Spleen (tissue), 11 donors: ENCODE measurements around the gene SORBS1. TPM values are rescaled to one million over a fixed set of nuclear protein-coding genes. Genes with fewer than 3 reads are reported as not detected.
A peak's percentile ranks its signal among the peaks of the same experiment; 100 is the strongest.

Experiments used
- DNase-seq: peaks from one replicate; pipeline ENCODE4 v3.0.0-alpha.2; 2020
- H3K27ac ChIP-seq, 8 donors: fragments of 200-600 bp; sonication (generic) in 7 of 8; 1 replicate in 4 of 8; 2 replicates in 4 of 8; pipeline versions ENCODE4 v1.5.0 to v1.8.0; 2016 to 2021; ENCODE audit warnings: inconsistent platforms in 4 of 8, mild to moderate bottlenecking in 4 of 8, moderate library complexity in 1 of 8
- H3K27me3 ChIP-seq, 7 donors: fragments of 200-600 bp; sonication (generic) in 6 of 7; replicated peaks in 1 of 7; 1 replicate in 4 of 7; 2 replicates in 3 of 7; pipeline versions ENCODE4 v1.5.0 to v1.8.0; 2016 to 2021; ENCODE audit warnings: inconsistent platforms in 3 of 7, mild to moderate bottlenecking in 1 of 7
- H3K36me3 ChIP-seq, 6 donors: fragments of 200-600 bp; sonication (generic) in 5 of 6; 1 replicate in 4 of 6; 2 replicates in 2 of 6; pipeline versions ENCODE4 v1.5.0 to v1.8.0; 2016 to 2021; ENCODE audit warnings: inconsistent platforms in 2 of 6
- H3K4me1 ChIP-seq, 6 donors: fragments of 200-600 bp; sonication (generic) in 5 of 6; 1 replicate in 3 of 6; 2 replicates in 3 of 6; pipeline versions ENCODE4 v1.5.0 to v1.8.0; 2016 to 2021; ENCODE audit warnings: inconsistent platforms in 3 of 6
- H3K4me3 ChIP-seq, 8 donors: fragments of 200-600 bp; sonication (generic) in 7 of 8; 1 replicate in 4 of 8; 2 replicates in 4 of 8; pipeline versions ENCODE4 v1.5.0 to v1.8.0; 2016 to 2021; ENCODE audit warnings: inconsistent platforms in 4 of 8, mild to moderate bottlenecking in 4 of 8, moderate library complexity in 2 of 8
- H3K9me3 ChIP-seq, 8 donors: fragments of 200-600 bp; sonication (generic) in 7 of 8; 1 replicate in 4 of 8; 2 replicates in 4 of 8; pipeline versions ENCODE4 v1.5.0 to v1.8.0; 2016 to 2021; ENCODE audit warnings: inconsistent platforms in 4 of 8
- CTCF ChIP-seq, 11 experiments: fragments of 200-600 bp in 7 of 11; fragments of 450-650 bp in 4 of 11; sonication (generic) in 4 of 11; IDR thresholded peaks in 8 of 11; conservative IDR thresholded peaks in 3 of 11; 1 replicate in 7 of 11; 2 replicates in 4 of 11; pipeline versions ENCODE4 v1.4.0 to v1.8.0; 2016 to 2021; ENCODE audit warnings: antibody characterized with exemption in 11 of 11, inconsistent platforms in 4 of 11, mild to moderate bottlenecking in 1 of 11
- POLR2A ChIP-seq, 3 donors: fragments of 450-650 bp; IDR thresholded peaks; one replicate each; pipeline ENCODE4 v1.5.1; 2017; ENCODE audit warnings: antibody characterized with exemption in 3 of 3, mild to moderate bottlenecking in 1 of 3
- POLR2AphosphoS5 ChIP-seq, 3 donors: sonication (generic); formaldehyde crosslinking; IDR thresholded peaks; one replicate each; pipeline ENCODE4 v1.5.1; 2017; ENCODE audit warnings: antibody characterized with exemption in 3 of 3
- WGBS, 5 donors: extraction: QIAGEN DNeasy Blood & Tissue Kit in 3 of 5; methylation state at CpG; one replicate each; pipeline versions ENCODE4 v1.1.5 to v1.1.7; 2013 to 2018; 5-methylcytosine and 5-hydroxymethylcytosine counted together
- intact Hi-C: fragments of 100-400 bp; cut with DNase I; formaldehyde crosslinking; loops from one replicate; pipeline ENCODE4 v1.15.0; 2023; ENCODE audit warnings: low total_unique reads
- polyA plus RNA-seq, 3 donors: library from polyadenylated mRNA; stranded (reverse); fragments of 200-250 nt; gene quantifications; one replicate each; pipeline ENCODE4 v1.2.1, GENCODE V29; 2013
- total RNA-seq, 7 donors: library from RNA; depleted of rRNA in 3 of 7; stranded (reverse); fragments of >200 nt in 3 of 7; fragmentation: NEBNext Ultra II Directional in 4 of 7; extraction: Animal tissue kit (Norgen Biotek cat#: 25700) in 4 of 7; gene quantifications; one replicate each; pipeline versions ENCODE4 v1.1.0 to v1.2.1, GENCODE V29; 2016 to 2021
- donor health status: healthy with polysubstance abuse.
- donor health status: DM: no; HTN: no; CAD: no; lungs with moderate emphysema.
- donor health status: DM: no; HTN: no; CAD: no.
- donor health status: Bipolar disorder and iron deficiency.
- donor health status: healthy.
- donor health status: DM: no; HTN: no; CAD: no.
- donor health status: DM: yes; HTN: yes; CAD: no.

SORBS1 gene
- total and polyA plus RNA-seq, 10 donors = 2.8 to 30.8 (median 18.1) TPM

- Histone ChIP-seq H3K9me3 (no peaks in the 10 kb centered on the region), H3K27me3 (no peaks in the 10 kb centered on the region), H3K36me3 (no peaks in the 10 kb centered on the region), H3K4me1 (peaks cover 0 to 12% (median 0%) of the 10 kb centered on the region in 6 donors), H3K27ac (peak overlapping the region in 5 of 8 donors; percentile 22 to 67 (median 52)), H3K4me3 (no peak overlapping the region)
- DNase-seq = no peak
- TF ChIP-seq CTCF (IDR thresholded peaks at IDR 0.05 in 8 of 11, conservative IDR thresholded peaks at IDR 0.05 in 3 of 11) = no peak
- no peak for TF ChIP-seq POLR2A (IDR thresholded peaks at IDR 0.05)
- no peak for TF ChIP-seq POLR2AphosphoS5 (IDR thresholded peaks at IDR 0.05)
- 76 to 88% (median 82%) methylated on average over 3 of the region's 3 CpGs for WGBS, 5 donors
- intact Hi-C loops = no loop called here
These were observed 233.2 kb downstream of the SORBS1 start for GRCh38 chr10:95328013-95328412.

DNA sequence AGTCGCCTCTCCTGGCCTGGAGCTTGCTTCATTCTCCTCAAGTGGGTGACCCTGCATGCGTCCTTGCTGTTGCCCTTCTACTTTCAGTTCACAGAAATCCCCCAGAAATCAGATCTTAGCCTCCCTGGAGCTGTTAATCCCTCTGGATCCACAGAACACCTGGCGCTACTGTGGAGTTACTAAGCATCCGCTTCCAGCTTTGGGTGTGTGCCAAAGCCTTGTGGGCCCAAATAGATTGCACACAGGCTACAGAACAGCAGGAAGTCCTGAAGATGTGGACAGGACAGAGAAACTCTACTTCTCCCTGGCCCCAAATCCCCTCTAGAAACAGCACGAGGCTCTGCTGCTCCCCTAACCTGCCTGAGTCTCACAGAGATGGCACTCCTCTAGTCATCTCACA is 233.8 kb downstream of the SORBS1 start:
- TF ChIP-seq POLR2AphosphoS5 (IDR thresholded peaks at IDR 0.05) = peak in 1 of 3 donors; percentile 54
- no peak for TF ChIP-seq POLR2A (IDR thresholded peaks at IDR 0.05)
- TF ChIP-seq CTCF (IDR thresholded peaks at IDR 0.05 in 8 of 11, conservative IDR thresholded peaks at IDR 0.05 in 3 of 11) = peak in 3 of 11 experiments; percentile 9 to 24 (median 14)
- H3K9me3 ChIP-seq = no peaks in the 10 kb centered on the region
- H3K4me3 ChIP-seq = no peak overlapping the region
- intact Hi-C loops = no loop called here
- H3K27ac ChIP-seq = peak overlapping the region in 7 of 8 donors; percentile 2 to 67 (median 48)
- WGBS, 5 donors = 61 to 72% (median 62%) methylated on average over 5 of the region's 5 CpGs
- H3K4me1 ChIP-seq = peaks cover 0 to 12% (median 0%) of the 10 kb centered on the region in 6 donors
- no peak for DNase-seq
- H3K27me3 ChIP-seq = no peaks in the 10 kb centered on the region
- no peaks in the 10 kb centered on the region for H3K36me3 ChIP-seq

DNA sequence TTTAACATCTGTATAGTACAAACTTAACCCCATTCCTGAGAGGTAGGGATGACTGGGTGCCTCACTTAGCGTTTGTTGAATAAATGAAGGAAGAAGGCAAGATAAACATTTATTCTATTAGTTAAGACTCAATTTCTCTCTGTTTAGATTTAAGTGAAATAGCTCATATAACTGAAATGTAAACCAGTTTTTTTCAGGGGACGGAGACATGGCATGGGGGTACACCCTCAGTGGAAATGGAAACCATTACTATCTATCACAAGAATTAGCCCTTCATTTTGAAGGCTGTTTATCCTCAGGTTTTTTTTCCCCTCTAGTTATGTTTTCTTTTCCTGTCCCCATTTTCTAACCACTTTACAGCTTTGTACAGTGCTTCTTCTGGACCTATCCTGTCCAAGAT is 234.8 kb downstream of the SORBS1 start:
- H3K27ac ChIP-seq = no peak overlapping the region
- no peaks in the 10 kb centered on the region for H3K9me3 ChIP-seq
- no peaks in the 10 kb centered on the region for H3K27me3 ChIP-seq
- peaks cover 0 to 12% (median 0%) of the 10 kb centered on the region in 6 donors for H3K4me1 ChIP-seq
- no peak for TF ChIP-seq CTCF (IDR thresholded peaks at IDR 0.05 in 8 of 11, conservative IDR thresholded peaks at IDR 0.05 in 3 of 11)
- no peak for TF ChIP-seq POLR2A (IDR thresholded peaks at IDR 0.05)
- TF ChIP-seq POLR2AphosphoS5 (IDR thresholded peaks at IDR 0.05) = no peak
- intact Hi-C loops = no loop called here
- WGBS, 5 donors = 94 to 100% (median 97%) methylated on average over 2 of the region's 2 CpGs
- no peaks in the 10 kb centered on the region for H3K36me3 ChIP-seq
- DNase-seq = no peak
- no peak overlapping the region for H3K4me3 ChIP-seq

- intact Hi-C loops = no loop called here
- DNase-seq = no peak
- H3K4me1 ChIP-seq = peaks cover 0 to 12% (median 0%) of the 10 kb centered on the region in 6 donors
- no peaks in the 10 kb centered on the region for H3K36me3 ChIP-seq
- 71 to 98% (median 80%) methylated on average over 2 of the region's 2 CpGs for WGBS, 5 donors
- no peak overlapping the region for H3K27ac ChIP-seq
- no peaks in the 10 kb centered on the region for H3K27me3 ChIP-seq
- TF ChIP-seq CTCF (IDR thresholded peaks at IDR 0.05 in 8 of 11, conservative IDR thresholded peaks at IDR 0.05 in 3 of 11) (no peak), POLR2A (IDR thresholded peaks at IDR 0.05) (no peak), POLR2AphosphoS5 (IDR thresholded peaks at IDR 0.05) (no peak)
- H3K4me3 ChIP-seq = no peak overlapping the region
- H3K9me3 ChIP-seq = no peaks in the 10 kb centered on the region
These were observed 235.3 kb downstream of the SORBS1 start for GRCh38 chr10:95325863-95326262.
